ENCODE measurements around the gene CELF3. TPM values are rescaled to one million over a fixed set of nuclear protein-coding genes. Genes with fewer than 3 reads are reported as not detected.

The CELF3 gene
- polyA plus RNA-seq (89.0 and 137 TPM in 2 replicates), polyA minus RNA-seq (117 and 129 TPM in 2 replicates)

GRCh38 chr1:151716771-151717631 is at the start of gene CELF3:
TSS of gene CELF3 (minus strand) at chr1:151716803. CDS start at chr1:151716020, 783 bp downstream.
- H3K27me3 ChIP-seq (ENCODE audit: insufficient read depth, low read depth, low read length): no peaks in the 10 kb centered on the region
- TF ChIP-seq SMC3 (conservative IDR thresholded peaks at IDR 0.05; ENCODE audit: poor library complexity): no peak
- peak; percentile 82 for TF ChIP-seq REST (IDR thresholded peaks at IDR 0.05; ENCODE audit: borderline replicate concordance)
- TF ChIP-seq RAD21 (conservative IDR thresholded peaks at IDR 0.05): no peak
- no peak for TF ChIP-seq CTCF (IDR thresholded peaks at IDR 0.05; ENCODE audit: poor library complexity, severe bottlenecking)
- peak; percentile 32 for TF ChIP-seq TAF1 (IDR thresholded peaks at IDR 0.05; ENCODE audit: low read depth)
- no peak for TF ChIP-seq EZH2 (IDR thresholded peaks at IDR 0.05; ENCODE audit: borderline replicate concordance, insufficient read depth, low read length, poor library complexity, severe bottlenecking)
- no peak for TF ChIP-seq MXI1 (conservative IDR thresholded peaks at IDR 0.05; ENCODE audit: poor library complexity, severe bottlenecking)
- peak; percentile 70 for TF ChIP-seq POLR2AphosphoS5 (IDR thresholded peaks at IDR 0.05)
- TF ChIP-seq EP300 (conservative IDR thresholded peaks at IDR 0.05; ENCODE audit: poor library complexity, severe bottlenecking): peak; percentile 68
- peaks cover 6% of the 10 kb centered on the region for H3F3A ChIP-seq (ENCODE audit: insufficient read depth, low read length, poor library complexity, severe bottlenecking)
- H3K36me3 ChIP-seq (ENCODE audit: insufficient read depth, low read length): peaks cover 11% of the 10 kb centered on the region
- H4K20me1 ChIP-seq (ENCODE audit: insufficient read depth): no peaks in the 10 kb centered on the region
- peak within 1 kb of the TSS; percentile 92 for H3K4me2 ChIP-seq (ENCODE audit: low read length)
- H3K79me2 ChIP-seq (replicated peaks; ENCODE audit: insufficient read depth, low read length): peaks cover 51% of the 10 kb centered on the region
- no peaks in the 10 kb centered on the region for H3K9me2 ChIP-seq (ENCODE audit: insufficient read depth, low read length)
- peak within 1 kb of the TSS; percentile 72 for H3K4me3 ChIP-seq (ENCODE audit: low read length)
- peak within 1 kb of the TSS; percentile 37 for H2AFZ ChIP-seq (ENCODE audit: low read depth, low read length)
- peak within 1 kb of the TSS; percentile 99 for H3K27ac ChIP-seq (ENCODE audit: low read length)
- H3K9ac ChIP-seq (ENCODE audit: low read length): peak within 1 kb of the TSS; percentile 94
- no peaks in the 10 kb centered on the region for H3K9me3 ChIP-seq (ENCODE audit: low read length)

GRCh38 chr1:151763990-151764389 is 47.4 kb upstream of the CELF3 start:
- H3K27me3 ChIP-seq (ENCODE audit: insufficient read depth, low read depth, low read length): no peaks in the 10 kb centered on the region
- peak overlapping the region; percentile 88 for H3K4me3 ChIP-seq (ENCODE audit: low read length)
- peaks cover 11% of the 10 kb centered on the region for H3K36me3 ChIP-seq (ENCODE audit: insufficient read depth, low read length)
- peak overlapping the region; percentile 91 for H3K9ac ChIP-seq (ENCODE audit: low read length)
- no peaks in the 10 kb centered on the region for H4K20me1 ChIP-seq (ENCODE audit: insufficient read depth)
- H3K9me2 ChIP-seq (ENCODE audit: insufficient read depth, low read length): no peaks in the 10 kb centered on the region
- H3K4me2 ChIP-seq (ENCODE audit: low read length): peak overlapping the region; percentile 88
- TF ChIP-seq EP300 (conservative IDR thresholded peaks at IDR 0.05; ENCODE audit: poor library complexity, severe bottlenecking): no peak
- TF ChIP-seq EZH2 (IDR thresholded peaks at IDR 0.05; ENCODE audit: borderline replicate concordance, insufficient read depth, low read length, poor library complexity, severe bottlenecking): no peak
- TF ChIP-seq SMC3 (conservative IDR thresholded peaks at IDR 0.05; ENCODE audit: poor library complexity): no peak
- TF ChIP-seq POLR2AphosphoS5 (IDR thresholded peaks at IDR 0.05): no peak
- TF ChIP-seq RAD21 (conservative IDR thresholded peaks at IDR 0.05): no peak
- no peak for TF ChIP-seq CTCF (IDR thresholded peaks at IDR 0.05; ENCODE audit: poor library complexity, severe bottlenecking)
- no peak for TF ChIP-seq TAF1 (IDR thresholded peaks at IDR 0.05; ENCODE audit: low read depth)
- no peak for TF ChIP-seq REST (IDR thresholded peaks at IDR 0.05; ENCODE audit: borderline replicate concordance)
- TF ChIP-seq MXI1 (conservative IDR thresholded peaks at IDR 0.05; ENCODE audit: poor library complexity, severe bottlenecking): no peak
- no peaks in the 10 kb centered on the region for H3F3A ChIP-seq (ENCODE audit: insufficient read depth, low read length, poor library complexity, severe bottlenecking)
- no peaks in the 10 kb centered on the region for H3K9me3 ChIP-seq (ENCODE audit: low read length)
- no peaks in the 10 kb centered on the region for H3K79me2 ChIP-seq (replicated peaks; ENCODE audit: insufficient read depth, low read length)
- peak overlapping the region; percentile 81 for H2AFZ ChIP-seq (ENCODE audit: low read depth, low read length)
- peak overlapping the region; percentile 76 for H3K27ac ChIP-seq (ENCODE audit: low read length)
